Gastroesophageal sphincter (tissue), 4 donors: ENCODE results near the gene AGBL4. TPM values are rescaled to one million over a fixed set of nuclear protein-coding genes. Genes with fewer than 3 reads are reported as not detected.

Experiments
- ATAC-seq: fragments of 150-250 bp; one replicate; pipeline ENCODE4 v1.9.1; 2016; ENCODE audit warnings: mild to moderate bottlenecking, moderate library complexity
- H3K27ac ChIP-seq, 4 donors: fragments of 200-600 bp; sonication (generic) in 3 of 4; 1 replicate in 3 of 4; 2 replicates in 1 of 4; pipeline ENCODE4 v1.5.1; 2016 to 2019
- H3K27me3 ChIP-seq: fragments of 200-600 bp; sonication (generic); one replicate; pipeline ENCODE4 v1.5.1; 2019
- H3K36me3 ChIP-seq, 2 donors: fragments of 200-600 bp; sonication (generic); one replicate each; pipeline ENCODE4 v1.5.1; 2019; ENCODE audit warnings: control low read depth in 1 of 2
- H3K4me1 ChIP-seq, 3 donors: fragments of 200-600 bp; sonication (generic); 1 replicate in 2 of 3; 2 replicates in 1 of 3; pipeline ENCODE4 v1.5.1; 2016 to 2019; ENCODE audit warnings: control low read depth in 2 of 3
- H3K4me3 ChIP-seq, 2 donors: fragments of 200-600 bp; sonication (generic); one replicate each; pipeline ENCODE4 v1.5.1; 2019; ENCODE audit warnings: mild to moderate bottlenecking in 1 of 2, moderate library complexity in 1 of 2
- H3K9me3 ChIP-seq, 3 donors: fragments of 200-600 bp; sonication (generic); one replicate each; pipeline ENCODE4 v1.5.1; 2017 to 2019; ENCODE audit warnings: control low read depth in 2 of 3
- EP300 ChIP-seq: sonication (generic); formaldehyde crosslinking; IDR thresholded peaks from one replicate; pipeline ENCODE4 v1.6.1; 2017; ENCODE audit warnings: antibody characterized with exemption, mild to moderate bottlenecking
- POLR2A ChIP-seq, 2 donors: fragments of 450-650 bp; IDR thresholded peaks; one replicate each; pipeline ENCODE4 v1.6.1; 2017; ENCODE audit warnings: antibody characterized with exemption in 2 of 2, mild to moderate bottlenecking in 2 of 2, moderate library complexity in 1 of 2
- POLR2AphosphoS5 ChIP-seq: sonication (generic); formaldehyde crosslinking; IDR thresholded peaks from one replicate; pipeline ENCODE4 v1.6.1; 2017; ENCODE audit warnings: antibody characterized with exemption
- WGBS, 2 donors: methylation state at CpG; one replicate each; pipeline ENCODE4 v1.1.5; 2018; ENCODE audit warnings: low coverage in 1 of 2; 5-methylcytosine and 5-hydroxymethylcytosine counted together
- total RNA-seq, 4 donors: library from RNA; depleted of rRNA; stranded (reverse); fragments of >200 nt; gene quantifications; one replicate each; pipeline ENCODE4 v1.1.0, GENCODE V29; 2016
- TF ChIP-seq, protein P1 (sequence below), 4 experiments: fragments of 200-600 bp in 2 of 4; fragments of 450-650 bp in 2 of 4; sonication (generic) in 1 of 4; IDR thresholded peaks; one replicate each; pipeline ENCODE4 v1.5.1; 2017 to 2019; ENCODE audit warnings: antibody characterized with exemption in 4 of 4, mild to moderate bottlenecking in 2 of 4, moderate library complexity in 2 of 4

The AGBL4 gene
- total RNA-seq, 4 donors from 2014 or later: 1.6 TPM; not detected in 3

- no peaks in the 10 kb centered on the region for H3K36me3 ChIP-seq
- H3K4me3 ChIP-seq: no peak overlapping the region
- 75 to 83% methylated on average over 1 of the region's 1 CpG for WGBS, 2 donors
- TF ChIP-seq POLR2A (IDR thresholded peaks at IDR 0.05): no peak
- TF ChIP-seq, protein P1, sequence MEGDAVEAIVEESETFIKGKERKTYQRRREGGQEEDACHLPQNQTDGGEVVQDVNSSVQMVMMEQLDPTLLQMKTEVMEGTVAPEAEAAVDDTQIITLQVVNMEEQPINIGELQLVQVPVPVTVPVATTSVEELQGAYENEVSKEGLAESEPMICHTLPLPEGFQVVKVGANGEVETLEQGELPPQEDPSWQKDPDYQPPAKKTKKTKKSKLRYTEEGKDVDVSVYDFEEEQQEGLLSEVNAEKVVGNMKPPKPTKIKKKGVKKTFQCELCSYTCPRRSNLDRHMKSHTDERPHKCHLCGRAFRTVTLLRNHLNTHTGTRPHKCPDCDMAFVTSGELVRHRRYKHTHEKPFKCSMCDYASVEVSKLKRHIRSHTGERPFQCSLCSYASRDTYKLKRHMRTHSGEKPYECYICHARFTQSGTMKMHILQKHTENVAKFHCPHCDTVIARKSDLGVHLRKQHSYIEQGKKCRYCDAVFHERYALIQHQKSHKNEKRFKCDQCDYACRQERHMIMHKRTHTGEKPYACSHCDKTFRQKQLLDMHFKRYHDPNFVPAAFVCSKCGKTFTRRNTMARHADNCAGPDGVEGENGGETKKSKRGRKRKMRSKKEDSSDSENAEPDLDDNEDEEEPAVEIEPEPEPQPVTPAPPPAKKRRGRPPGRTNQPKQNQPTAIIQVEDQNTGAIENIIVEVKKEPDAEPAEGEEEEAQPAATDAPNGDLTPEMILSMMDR (IDR thresholded peaks at IDR 0.05): no peak
- no peak for TF ChIP-seq POLR2AphosphoS5
- no peak for TF ChIP-seq EP300
- no peak overlapping the region for H3K27ac ChIP-seq
- H3K27me3 ChIP-seq: peaks cover 6% of the 10 kb centered on the region
- H3K9me3 ChIP-seq: no peaks in the 10 kb centered on the region
- no peaks in the 10 kb centered on the region for H3K4me1 ChIP-seq
- ATAC-seq: no peak
Observed at GRCh38 chr1:48937732-48938131, 1086.0 kb downstream of the AGBL4 start.

- H3K36me3 ChIP-seq: no peaks in the 10 kb centered on the region
- H3K9me3 ChIP-seq: no peaks in the 10 kb centered on the region
- H3K4me1 ChIP-seq: no peaks in the 10 kb centered on the region
- no peak overlapping the region for H3K27ac ChIP-seq
- TF ChIP-seq, protein P1 (IDR thresholded peaks at IDR 0.05): no peak
- TF ChIP-seq POLR2AphosphoS5: no peak
- no peak for TF ChIP-seq POLR2A (IDR thresholded peaks at IDR 0.05)
- TF ChIP-seq EP300: no peak
- H3K4me3 ChIP-seq: no peak overlapping the region
- ATAC-seq: no peak
- WGBS, 2 donors: 69 to 83% methylated on average over 2 of the region's 2 CpGs
- peaks cover 6% of the 10 kb centered on the region for H3K27me3 ChIP-seq
Observed at GRCh38 chr1:48936436-48936835, 1087.3 kb downstream of the AGBL4 start.

- TF ChIP-seq, protein P1 (IDR thresholded peaks at IDR 0.05): no peak
- no peak for TF ChIP-seq POLR2A (IDR thresholded peaks at IDR 0.05)
- peaks cover 6% of the 10 kb centered on the region for H3K27me3 ChIP-seq
- H3K9me3 ChIP-seq: no peaks in the 10 kb centered on the region
- no peak for ATAC-seq
- H3K27ac ChIP-seq: no peak overlapping the region
- WGBS, 2 donors: 47 to 57% methylated on average over 1 of the region's 1 CpG
- H3K36me3 ChIP-seq: no peaks in the 10 kb centered on the region
- H3K4me1 ChIP-seq: no peaks in the 10 kb centered on the region
- H3K4me3 ChIP-seq: no peak overlapping the region
Observed at GRCh38 chr1:48932366-48932765, 1091.4 kb downstream of the AGBL4 start.

- peak; percentile 57 for ATAC-seq
- 27 to 32% methylated on average over 3 to 5 of the region's 7 CpGs for WGBS, 2 donors
Observed at GRCh38 chr1:48931506-48932192, 1092.1 kb downstream of the AGBL4 start.

GRCh38 chr1:48930011-48930410 lies 1093.7 kb downstream of the AGBL4 start:
- Histone ChIP-seq H3K9me3 (no peaks in the 10 kb centered on the region), H3K27me3 (peaks cover 1% of the 10 kb centered on the region), H3K27ac (no peak overlapping the region), H3K4me3 (no peak overlapping the region), H3K36me3 (no peaks in the 10 kb centered on the region), H3K4me1 (no peaks in the 10 kb centered on the region)
- ATAC-seq: no peak
- TF ChIP-seq, protein P1 (IDR thresholded peaks at IDR 0.05): no peak
- no peak for TF ChIP-seq POLR2A (IDR thresholded peaks at IDR 0.05)
- no peak for TF ChIP-seq EP300
- TF ChIP-seq POLR2AphosphoS5: no peak
- WGBS, 2 donors: 70 to 72% methylated on average over 3 to 4 of the region's 4 CpGs

More at GRCh38 chr1:48931506-48932192, 1092.1 kb downstream of the AGBL4 start:
- no peak overlapping the region for H3K4me3 ChIP-seq
- H3K4me1 ChIP-seq: no peaks in the 10 kb centered on the region
- H3K36me3 ChIP-seq: no peaks in the 10 kb centered on the region
- TF ChIP-seq, protein P1 (IDR thresholded peaks at IDR 0.05): no peak
- TF ChIP-seq EP300 (no peak), POLR2A (IDR thresholded peaks at IDR 0.05) (no peak), POLR2AphosphoS5 (no peak)
- no peak overlapping the region for H3K27ac ChIP-seq
- H3K27me3 ChIP-seq: peaks cover 6% of the 10 kb centered on the region
- no peaks in the 10 kb centered on the region for H3K9me3 ChIP-seq
